Measurements from ENCODE around the gene KPNA4. TPM values are rescaled to one million over a fixed set of nuclear protein-coding genes. Genes with fewer than 3 reads are reported as not detected.

The KPNA4 gene
- total RNA-seq, 4 donors from 2014 or later: 13.8 to 29.7 (median 22.7) TPM

DNA sequence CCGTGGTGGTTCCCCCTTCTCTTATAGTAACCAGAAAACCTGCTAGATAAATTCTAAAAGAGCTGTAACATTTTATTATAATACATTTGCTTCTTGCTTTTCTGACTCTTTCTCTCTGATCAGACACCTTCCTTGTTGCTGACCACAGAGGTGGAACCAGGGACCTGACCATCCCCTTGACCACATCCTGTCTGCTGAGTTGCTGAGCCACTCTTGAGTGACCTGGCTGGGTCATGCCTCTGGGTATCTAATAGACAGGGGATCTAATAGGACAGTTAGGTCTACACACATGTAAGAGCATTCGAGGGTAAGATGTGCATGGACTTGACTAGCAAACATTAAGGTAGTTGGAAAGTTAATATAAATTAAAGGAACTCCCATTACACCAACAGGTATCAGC is 93.0 kb downstream of the KPNA4 start:
- TF ChIP-seq, protein P1, sequence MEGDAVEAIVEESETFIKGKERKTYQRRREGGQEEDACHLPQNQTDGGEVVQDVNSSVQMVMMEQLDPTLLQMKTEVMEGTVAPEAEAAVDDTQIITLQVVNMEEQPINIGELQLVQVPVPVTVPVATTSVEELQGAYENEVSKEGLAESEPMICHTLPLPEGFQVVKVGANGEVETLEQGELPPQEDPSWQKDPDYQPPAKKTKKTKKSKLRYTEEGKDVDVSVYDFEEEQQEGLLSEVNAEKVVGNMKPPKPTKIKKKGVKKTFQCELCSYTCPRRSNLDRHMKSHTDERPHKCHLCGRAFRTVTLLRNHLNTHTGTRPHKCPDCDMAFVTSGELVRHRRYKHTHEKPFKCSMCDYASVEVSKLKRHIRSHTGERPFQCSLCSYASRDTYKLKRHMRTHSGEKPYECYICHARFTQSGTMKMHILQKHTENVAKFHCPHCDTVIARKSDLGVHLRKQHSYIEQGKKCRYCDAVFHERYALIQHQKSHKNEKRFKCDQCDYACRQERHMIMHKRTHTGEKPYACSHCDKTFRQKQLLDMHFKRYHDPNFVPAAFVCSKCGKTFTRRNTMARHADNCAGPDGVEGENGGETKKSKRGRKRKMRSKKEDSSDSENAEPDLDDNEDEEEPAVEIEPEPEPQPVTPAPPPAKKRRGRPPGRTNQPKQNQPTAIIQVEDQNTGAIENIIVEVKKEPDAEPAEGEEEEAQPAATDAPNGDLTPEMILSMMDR (IDR thresholded peaks at IDR 0.05): no peak
- TF ChIP-seq POLR2A (IDR thresholded peaks at IDR 0.05) (no peak), EP300 (IDR thresholded peaks at IDR 0.05; ENCODE audit: low read depth) (no peak), POLR2AphosphoS5 (IDR thresholded peaks at IDR 0.05) (no peak)

DNA sequence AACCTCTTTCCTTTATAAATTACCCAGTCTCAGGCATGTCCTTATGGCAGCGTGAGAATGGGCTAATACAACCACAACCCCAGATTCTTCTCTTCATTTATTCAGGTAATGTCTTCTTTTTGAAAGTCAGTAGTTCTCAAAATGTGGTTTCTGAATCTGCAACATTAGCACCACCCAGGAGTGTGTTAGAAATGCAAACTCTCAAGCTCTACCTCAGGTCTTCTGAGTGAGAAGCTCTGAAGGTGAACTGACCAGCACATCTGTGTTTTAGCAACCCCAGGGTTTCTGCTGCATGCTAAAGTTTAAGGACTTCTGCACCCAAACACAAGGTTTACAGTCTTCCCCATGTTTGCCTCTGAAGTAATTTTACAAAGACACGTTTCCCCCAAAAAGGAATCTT is 93.5 kb downstream of the KPNA4 start:
- DNase-seq: no peak
- intact Hi-C loops (cut with DNase I; ENCODE audit: low total_unique reads) (no loop called here), in situ Hi-C loops (cut with MboI; ENCODE audit: low pct_ligation_motif_present in 1 of 4, low pct_unique_long_range_greater_than_20kb in 1 of 4, low sequenced_read_pairs in 3 of 4) (no loop called here)
- H3K4me3 ChIP-seq: no peak overlapping the region
- TF ChIP-seq, protein P1 (IDR thresholded peaks at IDR 0.05): no peak
- no peak for TF ChIP-seq EP300 (IDR thresholded peaks at IDR 0.05; ENCODE audit: low read depth)
- TF ChIP-seq POLR2A (IDR thresholded peaks at IDR 0.05): no peak
- TF ChIP-seq POLR2AphosphoS5 (IDR thresholded peaks at IDR 0.05): no peak
- H3K27ac ChIP-seq: no peak overlapping the region
- no peaks in the 10 kb centered on the region for H3K36me3 ChIP-seq
- 75% methylated on average over 2 of the region's 2 CpGs for WGBS, 2 donors (ENCODE audit: low coverage in 1 of 2)
- no peaks in the 10 kb centered on the region for H3K9me3 ChIP-seq
- H3K4me1 ChIP-seq: no peaks in the 10 kb centered on the region
- no peaks in the 10 kb centered on the region for H3K27me3 ChIP-seq

More for the DNA sequence above, 93.0 kb downstream of the KPNA4 start:
- no peak for DNase-seq
- intact Hi-C loops (cut with DNase I; ENCODE audit: low total_unique reads): no loop called here
- Histone ChIP-seq H3K36me3 (no peaks in the 10 kb centered on the region), H3K9me3 (no peaks in the 10 kb centered on the region), H3K27ac (no peak overlapping the region), H3K27me3 (no peaks in the 10 kb centered on the region), H3K4me1 (no peaks in the 10 kb centered on the region), H3K4me3 (no peak overlapping the region)
- in situ Hi-C loops (cut with MboI; ENCODE audit: low pct_ligation_motif_present in 1 of 4, low pct_unique_long_range_greater_than_20kb in 1 of 4, low sequenced_read_pairs in 3 of 4): no loop called here
- 63 to 76% methylated on average over 2 of the region's 2 CpGs for WGBS, 2 donors (ENCODE audit: low coverage in 1 of 2)

DNA sequence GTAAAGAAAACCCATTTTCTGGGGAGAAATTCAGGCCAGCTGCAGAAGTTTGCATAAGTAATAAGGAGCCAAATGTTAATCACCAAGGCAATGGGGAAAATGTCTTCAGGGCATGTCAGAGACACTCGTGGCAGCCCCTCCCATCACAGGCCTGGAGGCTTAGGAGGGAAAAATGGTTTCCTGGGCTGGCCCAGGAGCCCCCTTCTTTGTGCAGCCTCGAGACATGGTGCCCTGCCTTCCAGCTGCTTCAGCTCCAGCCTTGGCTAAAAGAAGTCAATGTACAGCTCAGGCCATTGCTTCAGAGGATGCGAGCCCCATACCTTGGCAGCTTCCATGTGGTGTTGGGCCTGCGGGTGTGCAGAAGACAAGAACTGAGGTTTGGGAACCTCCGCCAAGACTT is 95.2 kb downstream of the KPNA4 start:
- H3K27ac ChIP-seq: no peak overlapping the region
- intact Hi-C loops (cut with DNase I; ENCODE audit: low total_unique reads): no loop called here
- no peaks in the 10 kb centered on the region for H3K36me3 ChIP-seq
- no peak for TF ChIP-seq POLR2A (IDR thresholded peaks at IDR 0.05)
- TF ChIP-seq POLR2AphosphoS5 (IDR thresholded peaks at IDR 0.05): no peak
- TF ChIP-seq, protein P1 (IDR thresholded peaks at IDR 0.05): no peak
- no peak for TF ChIP-seq EP300 (IDR thresholded peaks at IDR 0.05; ENCODE audit: low read depth)
- 50 to 86% methylated on average over 1 to 5 of the region's 5 CpGs for WGBS, 2 donors (ENCODE audit: low coverage in 1 of 2)
- in situ Hi-C loops (cut with MboI; ENCODE audit: low pct_ligation_motif_present in 1 of 4, low pct_unique_long_range_greater_than_20kb in 1 of 4, low sequenced_read_pairs in 3 of 4): no loop called here
- no peaks in the 10 kb centered on the region for H3K27me3 ChIP-seq
- no peaks in the 10 kb centered on the region for H3K4me1 ChIP-seq
- H3K4me3 ChIP-seq: no peak overlapping the region
- no peaks in the 10 kb centered on the region for H3K9me3 ChIP-seq
- DNase-seq: no peak

DNA sequence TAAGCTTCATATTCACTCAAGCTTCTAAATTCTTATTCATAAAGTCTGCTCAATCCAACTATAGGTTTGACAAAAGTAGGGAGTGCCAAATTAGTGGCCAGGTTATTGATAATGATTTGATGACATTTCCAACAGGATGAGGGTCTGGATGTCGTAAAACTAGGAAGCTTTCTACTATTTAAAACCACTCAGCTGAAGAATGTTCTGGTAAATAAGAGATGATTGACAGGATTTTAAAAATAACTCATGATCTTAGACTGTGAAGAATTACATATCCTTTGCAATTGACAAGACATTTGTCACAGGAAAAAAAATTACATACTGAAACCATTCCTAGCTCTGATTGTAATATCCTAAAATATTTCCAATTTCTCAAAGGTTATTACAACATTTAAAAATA is 100.4 kb downstream of the KPNA4 start:
- no peak for DNase-seq
- no peak overlapping the region for H3K4me3 ChIP-seq
- H3K4me1 ChIP-seq: no peaks in the 10 kb centered on the region
- H3K27me3 ChIP-seq: no peaks in the 10 kb centered on the region
- no peak overlapping the region for H3K27ac ChIP-seq
- intact Hi-C loops (cut with DNase I; ENCODE audit: low total_unique reads): no loop called here
- in situ Hi-C loops (cut with MboI; ENCODE audit: low pct_ligation_motif_present in 1 of 4, low pct_unique_long_range_greater_than_20kb in 1 of 4, low sequenced_read_pairs in 3 of 4): no loop called here
- no peaks in the 10 kb centered on the region for H3K36me3 ChIP-seq
- H3K9me3 ChIP-seq: no peaks in the 10 kb centered on the region
- TF ChIP-seq EP300 (IDR thresholded peaks at IDR 0.05; ENCODE audit: low read depth): no peak
- TF ChIP-seq, protein P1 (IDR thresholded peaks at IDR 0.05): no peak
- no peak for TF ChIP-seq POLR2A (IDR thresholded peaks at IDR 0.05)
- TF ChIP-seq POLR2AphosphoS5 (IDR thresholded peaks at IDR 0.05): no peak
- 85% methylated on average over 1 of the region's 1 CpG; no CpG with 5 or more reads in 1 of the 2 donors for WGBS, 2 donors (ENCODE audit: low coverage in 1 of 2)
